Renal cortex interstitium (tissue), 11 donors: ENCODE data around the gene SHISA6. TPM values are rescaled to one million over a fixed set of nuclear protein-coding genes. Genes with fewer than 3 reads are reported as not detected.

ENCODE experiments used
- DNase-seq, 11 donors: peaks; one replicate each; pipeline ENCODE4 v3.0.0-alpha.2; 2013; ENCODE audit warnings: low read depth in 9 of 11, low spot score in 4 of 11; ENCODE audit errors: extremely low read depth in 1 of 11
- polyA plus RNA-seq, 3 donors: library from polyadenylated mRNA; unstranded; fragments of 120-200 nt; gene quantifications; one replicate each; pipeline ENCODE4 v1.2.1, GENCODE V29; 2013; ENCODE audit not compliant: insufficient read length in 3 of 3

SHISA6 gene
- polyA plus RNA-seq, 3 donors, result 1.1 to 2.3 (median 2.1) TPM

DNA sequence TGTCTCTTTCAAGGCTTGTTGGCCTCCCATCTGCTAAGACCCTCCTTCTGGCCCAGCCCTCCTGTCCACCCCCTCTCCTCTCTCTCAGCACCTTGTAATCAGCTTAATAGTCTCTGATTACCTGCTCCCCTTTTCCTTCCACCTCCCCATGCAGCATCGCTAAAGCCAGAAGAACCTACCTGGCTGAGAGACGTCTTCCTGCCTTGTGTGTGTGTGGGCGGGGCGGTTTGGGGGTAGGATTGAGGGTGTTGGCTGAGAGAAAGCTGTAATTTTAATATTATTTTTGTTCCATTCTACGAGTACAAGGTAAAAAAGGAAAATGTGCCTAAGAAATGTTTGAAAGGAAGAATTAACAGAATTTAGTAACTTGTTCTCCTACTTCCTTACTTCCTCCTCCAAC is 360.6 kb downstream of the SHISA6 start:
- no peak for DNase-seq

DNA sequence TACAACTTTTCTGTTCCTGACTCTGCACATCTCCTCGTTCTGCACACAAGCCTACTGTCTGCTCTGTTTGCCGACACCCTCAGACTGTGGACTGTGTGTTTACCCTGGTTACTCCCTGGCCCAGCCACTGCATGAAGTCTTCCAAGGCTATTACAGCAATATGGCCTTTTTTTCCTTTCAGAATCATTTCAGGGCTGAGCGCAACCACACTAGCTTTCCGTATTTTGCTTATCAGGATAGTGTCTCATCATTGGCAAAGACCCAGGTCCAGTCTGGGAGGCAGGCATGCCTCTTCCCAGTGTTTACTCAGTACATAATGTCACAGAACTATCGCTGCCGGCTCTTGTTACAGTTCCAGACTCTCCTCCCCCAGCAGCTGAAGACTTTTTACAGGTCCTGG is 367.4 kb downstream of the SHISA6 start:
- peak in 10 of 11 donors; percentile 40 to 71 (median 53) for DNase-seq

DNA sequence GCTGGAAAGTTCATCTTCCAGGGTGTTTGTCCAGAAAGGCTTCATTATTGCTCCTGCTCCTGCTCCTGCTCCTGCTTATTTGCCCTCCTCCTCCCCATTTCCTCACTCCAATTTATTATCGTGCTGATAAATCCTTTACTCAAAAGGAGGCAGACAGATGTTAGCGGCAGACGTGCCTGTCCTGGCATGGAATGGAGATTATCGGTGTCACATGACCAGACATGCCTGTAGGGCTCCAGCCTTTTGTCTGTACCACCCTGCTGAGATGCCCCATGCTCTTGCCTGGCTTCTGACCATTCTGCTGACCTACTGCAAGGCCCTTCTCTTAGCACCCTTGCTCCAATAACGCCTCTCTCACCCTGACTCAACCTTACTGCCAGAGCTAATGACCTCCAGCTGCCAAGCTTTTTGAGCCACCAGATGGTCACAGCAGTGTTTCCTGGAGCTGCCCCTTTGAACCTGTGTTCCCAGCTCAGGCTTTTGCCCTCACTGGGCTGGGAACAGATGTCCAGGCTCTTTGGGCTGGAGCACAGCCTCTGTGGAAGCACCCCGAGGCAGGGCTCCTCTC is 370.1 kb downstream of the SHISA6 start:
- no peak for DNase-seq

- DNase-seq, result no peak
Observed at GRCh38 chr17:11612956-11613355, 371.9 kb downstream of the SHISA6 start.
